Type B pancreatic cell (in vitro differentiated cells): ENCODE data around the gene CFL2. TPM values are rescaled to one million over a fixed set of nuclear protein-coding genes. Genes with fewer than 3 reads are reported as not detected.

Experiments
- DNase-seq: peaks from one replicate; pipeline ENCODE4 v3.0.0; 2021; ENCODE audit warnings: mixed read lengths; ENCODE audit not compliant: unreplicated experiment; ENCODE audit errors: extremely low spot score
- H3K27ac Mint-ChIP-seq: 2 replicates; pipeline ENCODE4 v1.8.0; 2021; ENCODE audit warnings: mild to moderate bottlenecking, mixed read lengths
- H3K27me3 Mint-ChIP-seq: 2 replicates; pipeline ENCODE4 v1.8.0; 2021; ENCODE audit warnings: mixed read lengths
- H3K36me3 Mint-ChIP-seq: 2 replicates; pipeline ENCODE4 v1.8.0; 2021; ENCODE audit warnings: mixed read lengths
- H3K4me1 Mint-ChIP-seq: one replicate; pipeline ENCODE4 v1.8.0; 2021; ENCODE audit warnings: mixed read lengths; ENCODE audit not compliant: unreplicated experiment
- H3K4me3 Mint-ChIP-seq: 2 replicates; pipeline ENCODE4 v1.8.0; 2021; ENCODE audit warnings: mild to moderate bottlenecking, mixed read lengths
- H3K9me3 Mint-ChIP-seq: 2 replicates; pipeline ENCODE4 v1.8.0; 2021; ENCODE audit warnings: mixed read lengths
- total RNA-seq: library from RNA; stranded (reverse); gene quantifications from 2 replicates; pipeline ENCODE4 v1.2.1, GENCODE V29; 2021; ENCODE audit warnings: low replicate concordance
- TF ChIP-seq, protein P1 (sequence below): fragments of 200-600 bp; sonication (generic); conservative IDR thresholded peaks from 2 replicates; pipeline ENCODE4 v1.5.0; 2021; ENCODE audit warnings: antibody characterized with exemption, mild to moderate bottlenecking

Gene CFL2
- total RNA-seq, 1 donor from 2014 or later = 35.8 TPM

- H3K36me3 Mint-ChIP-seq = no peaks in the 10 kb centered on the region
- no peaks in the 10 kb centered on the region for H3K27me3 Mint-ChIP-seq
- no peaks in the 10 kb centered on the region for H3K4me1 Mint-ChIP-seq
- no peak for DNase-seq
- no peak overlapping the region for H3K4me3 Mint-ChIP-seq
- no peaks in the 10 kb centered on the region for H3K9me3 Mint-ChIP-seq
- no peak overlapping the region for H3K27ac Mint-ChIP-seq
- TF ChIP-seq, protein P1, sequence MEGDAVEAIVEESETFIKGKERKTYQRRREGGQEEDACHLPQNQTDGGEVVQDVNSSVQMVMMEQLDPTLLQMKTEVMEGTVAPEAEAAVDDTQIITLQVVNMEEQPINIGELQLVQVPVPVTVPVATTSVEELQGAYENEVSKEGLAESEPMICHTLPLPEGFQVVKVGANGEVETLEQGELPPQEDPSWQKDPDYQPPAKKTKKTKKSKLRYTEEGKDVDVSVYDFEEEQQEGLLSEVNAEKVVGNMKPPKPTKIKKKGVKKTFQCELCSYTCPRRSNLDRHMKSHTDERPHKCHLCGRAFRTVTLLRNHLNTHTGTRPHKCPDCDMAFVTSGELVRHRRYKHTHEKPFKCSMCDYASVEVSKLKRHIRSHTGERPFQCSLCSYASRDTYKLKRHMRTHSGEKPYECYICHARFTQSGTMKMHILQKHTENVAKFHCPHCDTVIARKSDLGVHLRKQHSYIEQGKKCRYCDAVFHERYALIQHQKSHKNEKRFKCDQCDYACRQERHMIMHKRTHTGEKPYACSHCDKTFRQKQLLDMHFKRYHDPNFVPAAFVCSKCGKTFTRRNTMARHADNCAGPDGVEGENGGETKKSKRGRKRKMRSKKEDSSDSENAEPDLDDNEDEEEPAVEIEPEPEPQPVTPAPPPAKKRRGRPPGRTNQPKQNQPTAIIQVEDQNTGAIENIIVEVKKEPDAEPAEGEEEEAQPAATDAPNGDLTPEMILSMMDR = no peak
Observed at GRCh38 chr14:34688470-34689206, 25.8 kb downstream of the CFL2 start.

- H3K4me3 Mint-ChIP-seq = no peak overlapping the region
- no peak overlapping the region for H3K27ac Mint-ChIP-seq
- no peaks in the 10 kb centered on the region for H3K4me1 Mint-ChIP-seq
- no peak for DNase-seq
- no peaks in the 10 kb centered on the region for H3K36me3 Mint-ChIP-seq
- TF ChIP-seq, protein P1 = no peak
- H3K27me3 Mint-ChIP-seq = no peaks in the 10 kb centered on the region
- H3K9me3 Mint-ChIP-seq = no peaks in the 10 kb centered on the region
Observed at GRCh38 chr14:34685819-34686428, 28.5 kb downstream of the CFL2 start.

DNA sequence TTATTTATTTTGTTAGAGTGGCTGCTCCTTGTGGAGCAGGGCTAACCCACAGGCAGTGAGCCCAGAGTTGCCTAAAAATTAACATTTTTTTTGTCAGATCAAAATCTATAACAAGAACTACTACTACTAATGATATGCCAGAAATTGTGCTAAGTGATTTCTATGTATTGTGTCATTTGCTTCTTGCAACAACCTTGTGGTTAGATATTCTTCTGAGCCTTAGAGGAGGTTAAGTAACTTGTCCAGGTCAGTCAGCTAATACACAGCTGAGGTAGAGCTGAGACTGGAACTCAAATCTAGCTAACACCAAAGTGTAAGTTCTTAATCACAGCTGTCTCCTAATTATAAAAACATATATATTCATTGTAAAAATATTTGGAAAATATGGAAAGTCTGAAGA lies 29.8 kb downstream of the CFL2 start:
- H3K27ac Mint-ChIP-seq = no peak overlapping the region
- DNase-seq = no peak
- TF ChIP-seq, protein P1 = no peak
- no peaks in the 10 kb centered on the region for H3K4me1 Mint-ChIP-seq
- H3K27me3 Mint-ChIP-seq = no peaks in the 10 kb centered on the region
- H3K36me3 Mint-ChIP-seq = no peaks in the 10 kb centered on the region
- H3K4me3 Mint-ChIP-seq = no peak overlapping the region
- no peaks in the 10 kb centered on the region for H3K9me3 Mint-ChIP-seq

DNA sequence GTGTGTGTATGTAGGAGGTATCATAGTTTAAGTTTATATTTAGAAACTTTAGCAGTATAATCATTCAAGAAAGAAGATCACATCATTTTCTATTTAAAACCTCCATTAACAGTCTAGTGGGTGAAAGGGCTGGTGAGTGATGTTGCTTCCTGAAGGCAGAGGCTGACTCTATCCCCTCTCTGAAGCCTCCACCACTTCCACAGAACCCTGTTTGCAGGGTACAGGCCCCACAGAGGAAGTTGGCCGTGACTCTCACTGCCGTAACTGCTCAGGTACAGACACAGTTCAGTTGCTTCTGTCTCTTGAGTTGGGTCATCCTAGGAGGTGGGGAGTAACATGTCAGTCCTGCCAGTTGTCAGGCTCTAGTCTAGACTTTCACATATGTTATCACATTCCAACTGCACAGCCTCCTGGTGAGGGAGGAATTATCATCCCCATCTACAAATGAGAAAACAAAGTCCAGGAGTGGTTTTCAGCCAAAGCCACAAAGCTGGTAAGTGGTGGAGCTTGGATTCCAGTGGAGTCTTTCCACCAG lies 31.5 kb downstream of the CFL2 start:
- Mint-ChIP-seq H3K27ac (no peak overlapping the region), H3K4me1 (peaks cover 4% of the 10 kb centered on the region), H3K9me3 (no peaks in the 10 kb centered on the region), H3K36me3 (no peaks in the 10 kb centered on the region), H3K27me3 (no peaks in the 10 kb centered on the region), H3K4me3 (no peak overlapping the region)
- no peak for DNase-seq
- TF ChIP-seq, protein P1 = no peak

DNA sequence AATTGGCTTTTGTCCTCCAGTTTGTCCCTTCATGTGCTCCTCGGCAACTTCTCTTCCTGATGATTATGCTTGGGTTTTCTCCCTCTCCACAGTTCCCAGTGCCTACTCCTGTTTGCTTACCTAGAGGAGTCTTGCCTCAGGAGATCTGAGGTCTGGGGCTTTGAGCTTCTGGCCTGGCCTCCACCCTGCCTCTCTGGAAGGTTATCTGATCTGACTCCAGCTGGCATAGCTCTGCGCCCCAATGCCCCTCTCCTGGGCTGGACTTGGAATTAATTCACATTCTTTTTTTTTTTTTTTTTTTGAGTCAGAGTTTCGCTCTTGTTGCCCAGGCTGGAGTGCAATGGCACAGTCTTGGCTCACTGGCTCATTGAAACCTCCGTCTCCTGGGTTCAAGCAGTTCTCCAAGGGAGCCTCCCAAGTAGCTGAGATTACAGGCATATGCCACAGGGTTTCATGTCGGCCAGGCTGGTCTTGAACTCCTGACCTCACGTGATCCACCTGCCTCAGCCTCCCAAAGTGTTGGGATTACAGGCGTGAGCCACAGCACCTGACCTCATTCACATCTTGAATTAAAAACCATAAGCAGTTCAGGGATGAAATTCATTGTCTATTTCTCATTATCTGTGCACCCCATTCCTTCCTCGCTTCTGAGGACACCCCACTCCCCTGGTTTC lies 33.5 kb downstream of the CFL2 start:
- H3K36me3 Mint-ChIP-seq = no peaks in the 10 kb centered on the region
- no peak for DNase-seq
- no peak overlapping the region for H3K4me3 Mint-ChIP-seq
- H3K4me1 Mint-ChIP-seq = peaks cover 5% of the 10 kb centered on the region
- no peak overlapping the region for H3K27ac Mint-ChIP-seq
- no peaks in the 10 kb centered on the region for H3K27me3 Mint-ChIP-seq
- no peaks in the 10 kb centered on the region for H3K9me3 Mint-ChIP-seq
- TF ChIP-seq, protein P1 = no peak
